AG08396 (cell line): ENCODE results near the gene RAD51B.
"Not testable (repeated sequence)": the region's sequence is repeated elsewhere in the genome, so short reads cannot be mapped to it uniquely, and the experiment has no call there.

Experiments
- DNase-seq: peaks from one replicate; pipeline ENCODE4 v3.0.0; 2012; ENCODE audit warnings: low spot score, mixed read lengths

RAD51B gene

DNA sequence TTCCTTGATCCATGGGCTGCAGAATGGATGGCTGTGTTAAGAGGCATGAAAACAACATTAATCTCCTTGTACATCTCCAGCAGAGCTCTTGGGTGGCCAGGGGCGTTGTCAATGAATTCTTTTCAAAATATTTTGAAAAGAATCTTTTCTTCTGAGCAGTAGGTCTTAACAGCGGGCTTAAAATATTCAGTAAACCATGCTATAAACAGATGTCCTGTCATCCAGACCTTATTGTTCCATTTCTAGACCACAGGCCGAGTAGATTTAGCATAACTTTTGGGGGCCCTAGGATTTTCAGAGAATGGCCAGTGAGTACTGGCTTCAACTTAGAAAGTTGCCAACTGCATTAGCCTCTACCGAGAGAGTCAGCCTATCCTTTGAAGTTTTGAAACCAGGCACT lies 130.2 kb downstream of the RAD51B start:
- DNase-seq, result no peak

DNA sequence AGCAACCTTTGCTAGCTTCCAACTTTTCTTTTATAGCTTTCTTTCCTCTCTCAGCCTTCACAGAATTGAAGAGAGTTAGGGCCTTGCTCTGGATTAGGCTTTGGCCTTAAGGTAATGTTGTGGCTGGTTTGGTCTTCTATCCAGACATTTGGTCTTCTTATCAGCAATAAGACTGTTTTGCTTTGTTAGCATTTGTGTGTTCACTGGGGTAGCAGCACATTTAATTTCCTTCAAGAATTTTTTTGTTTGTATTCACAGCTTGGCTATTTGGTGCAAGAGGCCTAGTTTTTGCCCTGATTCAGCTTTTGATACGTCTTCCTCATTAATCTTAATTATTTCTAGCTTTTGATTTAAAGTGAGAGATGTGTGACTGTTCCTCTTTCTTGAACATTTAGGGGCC lies 130.8 kb downstream of the RAD51B start:
- DNase-seq, result no peak

DNA sequence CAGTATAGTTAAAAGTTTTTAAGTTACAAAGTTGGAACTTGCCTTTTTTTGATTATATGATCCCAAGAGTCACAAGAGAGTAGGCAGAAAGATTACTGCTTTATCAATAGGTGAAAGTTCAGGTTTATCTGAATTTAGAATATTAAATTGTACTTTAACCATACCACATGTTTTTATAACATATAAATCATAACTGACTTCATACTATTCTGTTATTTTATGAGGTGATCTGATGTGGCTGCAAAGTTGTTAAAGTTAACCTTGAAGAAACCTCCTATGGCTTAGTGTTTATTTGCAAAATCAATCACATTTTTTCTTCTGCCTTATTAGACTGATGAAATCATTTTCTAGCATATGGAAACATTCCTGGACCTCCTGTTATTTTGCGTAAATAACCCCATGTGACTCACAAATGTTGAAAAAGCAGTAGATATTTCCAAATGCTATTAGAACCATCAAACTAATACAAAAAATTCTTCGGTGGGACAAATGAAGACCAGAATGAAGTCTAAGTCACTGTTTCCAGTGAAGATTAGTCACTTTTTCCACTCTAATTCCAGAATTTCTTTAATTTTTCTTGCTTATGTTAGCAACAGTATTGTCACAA lies 132.1 kb downstream of the RAD51B start:
- no peak for DNase-seq

DNA sequence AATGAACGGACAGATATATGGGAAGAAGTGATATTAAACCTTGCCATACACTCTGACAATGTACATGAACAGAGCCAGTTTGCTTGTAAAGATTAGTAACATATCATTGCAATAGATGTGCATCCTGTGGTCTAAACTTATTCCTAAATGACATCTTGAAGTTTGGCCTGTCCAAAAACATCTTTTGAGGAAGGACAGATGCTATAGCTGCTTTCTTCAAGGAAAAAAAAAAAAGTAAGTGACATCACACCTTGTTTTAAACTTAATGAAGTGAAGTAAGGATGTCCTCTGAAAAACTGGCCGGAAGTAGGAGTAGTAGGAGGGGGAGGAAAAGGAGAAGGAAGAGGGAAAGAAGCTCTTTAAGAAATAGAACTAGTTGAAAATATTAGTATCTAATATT lies 132.8 kb downstream of the RAD51B start:
- DNase-seq, result no peak

DNA sequence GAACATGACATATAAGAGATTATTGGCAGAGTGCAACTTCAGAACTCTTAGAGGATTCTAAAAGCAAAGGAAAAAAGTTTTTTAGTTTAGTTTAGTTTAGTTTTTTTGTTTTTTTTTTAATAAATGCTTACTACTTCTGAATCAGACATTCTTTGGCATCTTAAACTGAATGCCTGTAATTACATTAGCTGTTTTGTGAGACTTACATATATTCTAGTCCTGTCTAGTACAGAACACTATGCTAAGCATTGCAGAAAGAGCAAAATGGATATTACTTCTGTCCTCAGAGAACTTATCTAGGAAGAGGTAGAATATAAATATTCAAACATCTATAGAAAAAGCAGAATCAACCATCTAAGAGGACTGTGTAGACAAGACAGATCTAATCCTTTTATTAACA lies 133.2 kb downstream of the RAD51B start:
- no peak for DNase-seq

DNA sequence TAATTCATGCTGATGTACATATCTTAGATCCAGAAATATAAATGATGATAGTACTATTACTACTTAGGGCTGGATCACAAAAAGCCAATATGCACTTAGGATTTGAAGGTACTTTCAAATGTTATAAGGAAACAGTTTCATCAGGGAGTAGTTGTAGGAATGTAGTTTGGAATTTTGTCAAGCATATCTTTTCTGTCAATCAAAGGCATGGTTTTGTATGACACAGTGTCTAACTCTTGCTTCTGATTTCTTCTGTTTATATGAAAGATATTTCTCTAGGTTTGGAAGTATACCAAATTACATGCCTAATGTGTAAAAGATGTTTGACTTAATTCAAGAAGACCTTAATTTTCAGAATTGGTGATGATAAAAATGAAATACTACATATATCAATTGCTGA lies 135.7 kb downstream of the RAD51B start:
- DNase-seq, result no peak

DNA sequence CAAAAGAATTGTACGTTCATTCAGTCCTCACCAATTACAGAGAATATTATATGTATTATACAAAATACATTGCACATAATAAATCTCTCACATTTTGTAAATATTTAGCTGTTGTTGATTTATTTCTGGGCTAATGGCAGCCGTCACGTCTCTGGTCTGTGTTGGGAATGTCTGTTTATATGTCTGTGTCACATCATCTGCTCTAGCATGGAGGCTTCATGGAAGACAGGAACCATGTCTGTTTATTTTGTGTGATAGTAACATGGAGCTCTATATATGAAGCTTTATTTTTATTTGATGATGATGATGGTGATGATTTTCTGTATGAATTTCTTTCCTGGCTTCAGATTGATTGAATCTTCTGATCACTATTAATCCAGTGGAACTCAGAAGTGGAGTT lies 138.4 kb downstream of the RAD51B start:
- no peak for DNase-seq

DNA sequence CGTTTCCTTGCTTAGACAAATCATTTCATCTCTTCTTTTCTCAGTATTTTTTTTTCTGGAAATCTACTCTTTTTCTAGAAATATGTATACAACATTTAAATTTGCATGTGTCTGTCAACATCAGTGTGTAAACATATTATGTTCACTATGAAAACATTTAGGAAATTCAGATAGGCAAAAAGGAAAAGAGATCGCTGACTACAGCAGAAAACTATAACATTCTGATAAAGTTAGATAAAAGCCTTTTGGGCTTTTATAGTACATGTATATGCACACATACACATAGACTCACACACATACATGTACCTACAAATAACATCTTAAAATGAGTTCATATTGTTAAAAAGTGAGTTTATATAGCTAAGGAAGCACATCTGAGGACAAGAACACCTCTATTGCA lies 142.1 kb downstream of the RAD51B start:
- DNase-seq, result no peak

DNA sequence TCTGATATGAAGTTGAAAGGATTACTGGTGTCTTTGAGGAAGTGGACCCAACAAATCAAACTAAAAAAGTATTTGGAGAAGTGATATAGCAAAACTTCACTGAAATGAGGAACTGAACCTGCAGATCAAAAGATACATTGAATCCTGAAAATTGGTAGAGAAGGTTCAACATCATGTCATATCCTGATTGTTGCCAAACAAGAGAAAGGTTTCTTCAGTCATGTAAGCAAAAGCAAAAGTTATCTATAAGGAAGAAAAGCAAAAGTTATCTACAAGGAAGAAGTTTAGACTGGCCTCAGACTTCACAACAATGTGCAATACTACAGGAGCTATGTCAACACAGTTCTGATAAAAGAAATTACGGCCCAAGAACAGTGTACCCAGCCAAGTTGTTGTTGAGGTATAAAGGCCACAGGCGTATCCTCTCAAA lies 142.7 kb downstream of the RAD51B start:
- DNase-seq, result no peak

DNA sequence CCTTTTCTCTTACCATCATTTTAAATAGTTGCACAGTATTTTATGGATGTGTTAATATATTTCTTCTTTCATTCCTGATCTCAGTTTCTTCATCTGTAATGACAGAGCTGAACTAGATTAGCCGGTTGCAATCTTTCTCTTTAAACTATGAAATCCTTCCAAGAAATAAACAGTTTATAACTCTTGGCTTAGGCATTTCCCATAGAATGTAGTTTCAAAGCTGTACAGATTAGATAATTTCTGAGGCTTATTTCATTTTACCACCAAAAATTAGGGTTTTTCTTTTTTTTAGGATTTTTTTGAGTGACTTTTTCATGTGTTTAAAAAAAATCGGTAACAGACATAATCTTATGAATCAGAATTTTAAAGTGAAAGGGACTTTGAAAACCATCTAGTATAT lies 144.0 kb downstream of the RAD51B start:
- no peak for DNase-seq

DNA sequence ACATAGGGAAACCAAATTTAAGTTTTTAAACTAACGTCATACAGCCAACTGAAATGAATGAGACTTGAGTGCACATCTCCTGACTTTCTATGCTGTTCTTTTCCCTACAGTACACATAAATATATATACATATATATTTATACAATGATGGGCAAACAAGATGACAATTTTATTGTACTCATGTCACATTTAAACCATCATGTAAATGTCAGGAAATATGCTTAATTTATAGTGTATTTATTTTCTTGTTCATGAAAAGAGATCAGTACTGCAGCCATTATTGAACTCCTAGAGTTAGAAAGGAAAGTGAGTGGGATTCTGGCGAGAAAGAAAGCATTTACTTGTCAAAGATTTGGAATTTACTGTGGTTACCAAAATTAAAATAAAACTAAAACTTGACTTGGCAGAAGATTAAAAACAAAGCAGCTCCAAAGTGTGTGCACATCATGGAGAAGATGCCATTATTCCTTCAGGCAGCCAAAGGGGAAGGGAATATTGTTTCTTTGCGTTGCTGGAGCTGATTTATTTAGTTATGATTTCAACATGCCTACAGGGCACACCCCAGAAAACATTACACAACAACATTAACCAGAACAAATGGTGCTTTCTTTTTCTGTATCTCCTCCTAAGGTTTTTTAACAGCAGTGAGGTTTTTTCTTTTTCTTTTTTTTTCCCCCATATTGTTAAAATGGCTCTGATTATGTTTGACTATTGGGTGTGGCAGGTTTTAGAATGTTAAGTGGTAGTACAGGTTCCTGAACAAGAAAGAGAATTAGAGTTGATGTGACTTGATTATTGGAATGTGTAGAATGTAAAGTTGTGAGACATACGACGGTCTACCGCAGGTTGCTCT lies 144.6 kb downstream of the RAD51B start:
- DNase-seq, result no peak

DNA sequence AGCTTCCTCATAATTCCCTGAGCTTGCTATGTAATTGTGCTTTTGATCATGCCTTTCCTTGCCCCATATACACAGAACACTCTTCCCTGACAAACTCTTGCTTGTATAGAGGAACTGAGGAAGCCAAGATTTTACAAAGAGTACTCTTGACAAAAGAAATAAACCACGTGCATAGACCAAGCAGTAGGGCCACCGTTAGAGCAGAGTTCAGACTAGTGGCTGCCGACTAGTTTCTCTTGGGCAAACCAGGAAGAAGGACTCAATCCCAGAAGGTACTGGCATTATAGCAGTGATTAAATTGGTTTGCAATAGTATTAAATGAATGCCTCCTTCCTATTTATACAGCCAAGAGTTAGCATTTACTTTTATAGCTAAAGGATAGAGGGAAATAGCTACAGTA lies 146.1 kb downstream of the RAD51B start:
- DNase-seq, result no peak

DNA sequence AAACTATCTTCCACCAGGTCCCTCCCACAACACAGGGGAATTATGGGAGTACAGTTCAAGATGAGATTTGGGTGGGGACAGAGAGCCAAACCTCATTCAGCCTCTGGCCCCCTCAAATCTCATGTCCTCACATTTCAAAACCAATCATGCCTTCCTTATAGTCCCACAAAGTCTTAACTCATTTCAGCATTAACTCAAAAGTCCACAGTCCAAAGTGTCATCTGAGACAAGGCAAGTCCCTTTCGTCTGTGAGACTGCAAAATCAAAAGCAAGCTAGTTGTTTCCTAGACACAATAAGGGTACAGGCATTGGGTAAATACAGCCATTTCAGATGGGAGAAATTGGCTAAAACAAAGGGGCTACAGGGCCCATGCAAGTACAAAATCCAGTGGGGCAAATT lies 147.6 kb downstream of the RAD51B start:
- no peak for DNase-seq

DNA sequence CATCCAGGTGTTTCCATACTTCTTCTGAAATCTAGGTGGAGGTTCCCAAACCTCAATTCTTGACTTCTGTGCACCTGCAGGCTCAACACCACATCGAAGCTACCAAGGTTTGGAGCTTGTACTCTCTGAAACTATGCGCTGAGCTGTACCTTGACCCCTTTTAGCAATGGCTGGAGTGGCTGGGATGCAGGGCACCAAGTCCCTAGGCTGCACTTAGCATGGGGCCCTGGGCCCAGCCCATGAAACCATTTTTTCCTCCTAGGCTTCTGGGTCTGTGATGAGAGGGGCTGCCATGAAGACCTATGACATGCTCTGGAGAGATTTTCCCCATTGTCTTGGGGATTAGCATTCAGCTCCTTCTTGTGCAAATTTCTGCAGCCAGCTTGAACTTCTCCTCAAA lies 148.4 kb downstream of the RAD51B start:
- not testable (repeated sequence) for DNase-seq

DNA sequence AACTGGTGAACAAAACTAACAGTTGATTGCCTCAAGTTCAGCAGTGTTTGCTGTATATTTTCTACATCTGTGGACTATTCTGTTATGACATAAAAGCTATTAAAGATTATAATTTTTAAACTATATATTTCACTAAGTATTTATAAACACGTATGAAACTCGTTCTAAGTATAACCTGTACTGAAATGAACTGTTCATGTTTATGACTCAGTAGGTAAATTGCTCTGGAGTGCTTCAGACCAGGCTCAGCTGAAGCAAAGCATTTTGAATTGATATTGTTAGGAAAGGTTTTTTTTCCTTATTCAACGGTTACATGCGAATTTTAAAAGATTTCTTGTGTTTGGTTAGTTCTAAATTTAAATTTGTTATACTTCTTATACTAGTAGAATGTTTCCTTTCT lies 151.3 kb downstream of the RAD51B start:
- DNase-seq, result no peak

DNA sequence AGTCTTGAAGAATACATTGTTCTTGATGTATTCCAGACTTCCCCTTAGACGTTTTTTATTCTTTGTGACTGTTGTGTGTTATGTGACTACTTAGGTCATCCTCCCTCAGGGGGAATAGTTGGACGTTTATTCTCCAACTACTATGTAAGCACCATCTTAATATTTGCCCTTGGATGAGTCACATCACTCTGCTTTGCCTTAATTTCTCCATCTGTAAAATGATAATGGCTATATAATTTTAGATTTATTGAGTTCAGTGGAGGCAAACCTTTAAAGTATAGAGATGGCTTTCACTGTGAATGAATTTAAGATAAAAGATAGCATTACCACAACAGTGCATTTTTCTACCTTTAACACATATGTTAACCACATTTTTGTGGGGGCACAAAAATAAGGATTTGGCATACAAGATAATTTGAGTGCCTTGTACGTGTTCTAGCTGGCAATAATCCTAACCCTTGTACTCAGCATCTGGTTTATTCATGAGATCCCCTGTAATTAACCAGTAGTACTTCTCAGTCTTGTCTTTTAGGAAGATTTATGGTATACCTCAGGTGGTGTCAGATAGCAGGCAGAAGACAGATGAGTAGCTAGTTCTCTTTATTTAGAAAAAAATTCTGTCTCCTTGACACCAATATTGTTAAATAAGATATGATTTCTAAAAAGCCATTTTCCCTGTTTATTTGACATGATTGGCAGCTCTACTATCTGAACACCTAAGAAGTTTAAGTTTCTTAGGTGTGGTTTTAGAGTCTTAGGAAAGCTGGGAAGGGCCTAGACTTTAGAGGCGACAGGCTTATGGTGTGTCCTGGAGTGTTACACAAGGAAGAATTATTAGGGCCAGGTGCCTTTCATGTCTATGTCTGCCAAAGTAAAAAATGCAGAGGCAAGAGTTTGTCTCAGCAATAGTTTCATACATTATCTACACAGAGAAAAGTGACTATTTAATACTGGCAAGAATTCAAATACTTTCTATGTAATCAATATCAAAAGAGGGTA lies 152.3 kb downstream of the RAD51B start:
- no peak for DNase-seq

DNA sequence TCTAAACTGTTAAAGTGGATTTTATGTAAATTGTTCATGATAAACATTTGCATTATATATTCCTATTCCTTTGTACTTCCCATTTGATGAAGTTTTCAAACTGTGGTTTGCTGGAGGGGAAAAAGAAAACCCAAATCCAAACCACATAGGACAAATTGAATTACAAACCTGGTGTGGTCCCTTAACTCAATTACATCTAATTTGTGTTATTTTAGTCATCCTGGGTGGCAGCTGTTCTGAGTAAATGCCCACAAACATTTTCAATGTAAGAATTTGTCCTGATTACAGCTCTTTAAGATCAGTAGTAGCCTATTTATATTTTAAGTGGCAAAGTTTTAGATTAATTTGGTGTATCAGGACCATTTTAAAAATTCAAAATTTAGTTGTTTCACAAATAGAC lies 153.9 kb downstream of the RAD51B start:
- no peak for DNase-seq

DNA sequence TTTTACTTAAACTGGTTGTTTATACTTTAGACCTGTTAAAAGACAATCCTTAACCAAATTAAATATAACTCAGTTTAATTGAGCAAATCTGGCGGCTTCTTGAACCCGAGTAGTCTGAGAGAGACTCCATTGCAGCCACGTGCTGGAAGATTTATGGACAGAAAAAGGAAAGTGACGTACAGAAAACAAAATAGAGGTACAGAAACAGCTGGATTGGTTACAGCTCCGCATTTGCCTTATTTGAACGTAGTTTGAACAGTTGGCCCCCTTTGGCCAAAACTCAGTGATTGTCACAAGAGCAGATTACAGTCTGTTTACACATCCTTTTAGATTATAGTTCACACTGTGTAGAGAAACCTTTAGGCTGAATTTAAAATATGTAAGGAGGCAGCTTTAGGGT lies 155.9 kb downstream of the RAD51B start:
- no peak for DNase-seq

DNA sequence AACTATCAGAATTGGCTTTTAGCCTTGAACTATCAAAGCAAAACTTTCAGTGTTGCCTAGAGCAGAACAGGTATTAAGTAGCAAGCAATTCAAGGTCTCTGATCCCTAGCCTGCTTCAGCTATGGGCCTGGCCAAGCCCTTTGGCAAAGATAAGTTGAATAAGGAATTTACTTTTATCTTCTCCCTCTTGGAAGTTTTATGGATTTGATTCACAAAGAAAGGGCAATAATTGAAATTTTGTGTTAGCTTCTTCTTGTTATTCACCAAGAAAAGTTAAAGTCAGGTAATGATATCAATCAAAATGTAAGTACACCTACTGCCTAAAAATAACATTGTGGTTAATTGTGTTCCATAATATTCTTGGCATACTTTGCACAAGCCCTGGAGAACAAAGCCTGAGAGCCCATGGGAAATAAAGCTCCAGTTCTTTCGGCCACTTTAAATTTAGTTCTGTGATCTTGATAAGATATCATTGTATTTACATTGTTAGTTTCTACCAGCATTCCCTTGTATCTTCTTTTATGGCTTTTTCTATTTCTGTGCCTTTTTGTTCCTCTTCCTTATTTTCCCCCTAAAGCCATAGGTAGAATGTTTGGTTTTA lies 158.0 kb downstream of the RAD51B start:
- DNase-seq, result no peak

DNA sequence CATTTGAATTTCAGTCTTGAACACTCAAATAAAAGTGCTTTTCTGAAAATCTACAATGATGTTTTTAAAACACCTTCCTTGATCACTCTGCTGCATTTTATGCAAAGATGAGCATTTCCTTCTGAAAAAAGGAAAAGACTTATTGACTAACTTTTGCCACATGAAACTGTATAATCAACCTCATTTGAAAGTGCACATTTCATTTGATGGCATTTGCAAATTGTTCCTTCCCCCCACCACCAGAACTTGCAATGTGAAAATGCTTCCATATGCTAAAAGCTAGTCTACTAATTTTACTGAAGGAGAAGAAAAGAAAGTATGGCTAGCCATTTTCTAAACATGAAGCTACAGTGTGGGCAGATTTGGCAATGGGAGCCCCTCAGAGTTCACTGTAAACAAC lies 159.2 kb downstream of the RAD51B start:
- no peak for DNase-seq

DNA sequence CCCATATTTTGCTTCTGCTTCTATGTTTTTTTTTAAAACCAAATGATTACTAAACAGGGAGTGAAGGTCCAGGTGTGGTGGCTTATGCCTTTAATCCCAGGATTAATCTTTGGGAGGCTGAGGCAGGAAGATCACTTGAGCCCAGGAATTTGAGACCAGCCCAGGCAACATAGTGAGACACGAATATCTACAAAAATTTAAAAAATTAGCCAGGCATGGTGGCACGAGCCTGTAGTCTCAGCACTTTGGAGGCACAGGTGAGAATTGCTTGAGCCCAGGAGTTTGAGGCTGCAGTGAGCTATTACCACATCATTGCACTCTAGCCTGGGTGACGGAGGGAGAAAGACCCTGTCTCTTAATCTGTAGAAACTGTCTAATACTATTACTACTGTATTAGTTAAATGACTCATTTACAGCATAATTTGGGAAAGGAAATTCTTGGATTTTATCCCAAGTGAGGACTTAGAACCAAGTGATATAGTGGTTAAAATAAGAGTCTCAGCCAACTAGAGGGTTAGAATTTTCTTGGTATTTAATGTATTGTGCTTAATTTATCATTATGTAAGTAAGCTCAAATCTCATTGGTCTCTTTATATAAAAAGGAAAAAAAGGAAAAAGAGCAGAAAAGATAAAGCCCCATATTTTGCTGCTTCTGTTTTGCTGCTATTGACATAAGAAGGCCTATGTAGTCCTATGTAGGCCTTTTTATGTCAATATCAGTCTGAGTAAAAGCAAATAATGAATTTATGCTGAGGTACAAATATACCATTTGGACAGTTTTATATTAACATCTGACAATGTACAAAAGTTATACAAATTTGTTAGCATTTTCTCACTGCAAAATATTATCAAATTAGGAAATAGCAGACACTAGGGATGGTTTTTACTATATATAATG lies 163.4 kb downstream of the RAD51B start:
- DNase-seq, result no peak
